ENCODE measurements around the gene CRY2. TPM values are rescaled to one million over a fixed set of nuclear protein-coding genes. Genes with fewer than 3 reads are reported as not detected.
"Not testable (repeated sequence)": the region's sequence is repeated elsewhere in the genome, so short reads cannot be mapped to it uniquely, and the experiment has no call there.

Gene CRY2
- total and polyA plus RNA-seq, 2 experiments from 2014 or later: 9.5 to 15.4 TPM

DNA sequence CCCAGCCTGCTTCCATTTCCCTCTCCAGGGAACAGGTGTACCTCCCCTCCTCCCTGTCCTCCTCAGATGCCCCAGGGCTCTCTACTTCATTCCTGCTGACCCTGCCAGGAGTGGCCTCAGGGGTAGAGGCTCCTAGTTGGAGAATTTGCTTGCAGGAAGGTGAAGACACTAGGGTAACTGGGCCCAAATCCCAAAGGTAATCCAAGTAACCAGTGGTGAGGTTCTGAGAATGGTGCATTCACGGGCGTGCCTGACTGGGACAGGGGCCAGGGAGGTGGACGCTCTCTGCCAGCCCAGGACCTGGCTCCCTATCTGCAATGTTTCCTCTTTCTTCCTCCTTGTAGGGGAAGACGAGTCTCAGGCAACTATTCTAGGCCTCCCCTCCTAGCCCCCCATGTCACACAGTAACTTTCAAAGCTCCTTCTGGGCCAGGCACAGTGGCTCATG lies 39.5 kb upstream of the CRY2 start (continued):
- TF ChIP-seq CTCF (conservative IDR thresholded peaks at IDR 0.05; ENCODE audit: low read depth in 2 of 2) (no peak), ZNF114 (CRISPR knock-in tag; IDR thresholded peaks at IDR 0.05) (no peak), POLR2AphosphoS5 (IDR thresholded peaks at IDR 0.05; ENCODE audit: low read depth) (no peak), CREB1 (CRISPR knock-in tag; IDR thresholded peaks at IDR 0.05; ENCODE audit: low read depth) (no peak), EZH2phosphoT487 (IDR thresholded peaks at IDR 0.05; ENCODE audit: unreplicated experiment) (no peak), NANOG (IDR thresholded peaks at IDR 0.05; ENCODE audit: borderline replicate concordance) (no peak), STAT1 (IDR thresholded peaks at IDR 0.05; ENCODE audit: unreplicated experiment) (no peak)
- TF ChIP-seq, protein P1, sequence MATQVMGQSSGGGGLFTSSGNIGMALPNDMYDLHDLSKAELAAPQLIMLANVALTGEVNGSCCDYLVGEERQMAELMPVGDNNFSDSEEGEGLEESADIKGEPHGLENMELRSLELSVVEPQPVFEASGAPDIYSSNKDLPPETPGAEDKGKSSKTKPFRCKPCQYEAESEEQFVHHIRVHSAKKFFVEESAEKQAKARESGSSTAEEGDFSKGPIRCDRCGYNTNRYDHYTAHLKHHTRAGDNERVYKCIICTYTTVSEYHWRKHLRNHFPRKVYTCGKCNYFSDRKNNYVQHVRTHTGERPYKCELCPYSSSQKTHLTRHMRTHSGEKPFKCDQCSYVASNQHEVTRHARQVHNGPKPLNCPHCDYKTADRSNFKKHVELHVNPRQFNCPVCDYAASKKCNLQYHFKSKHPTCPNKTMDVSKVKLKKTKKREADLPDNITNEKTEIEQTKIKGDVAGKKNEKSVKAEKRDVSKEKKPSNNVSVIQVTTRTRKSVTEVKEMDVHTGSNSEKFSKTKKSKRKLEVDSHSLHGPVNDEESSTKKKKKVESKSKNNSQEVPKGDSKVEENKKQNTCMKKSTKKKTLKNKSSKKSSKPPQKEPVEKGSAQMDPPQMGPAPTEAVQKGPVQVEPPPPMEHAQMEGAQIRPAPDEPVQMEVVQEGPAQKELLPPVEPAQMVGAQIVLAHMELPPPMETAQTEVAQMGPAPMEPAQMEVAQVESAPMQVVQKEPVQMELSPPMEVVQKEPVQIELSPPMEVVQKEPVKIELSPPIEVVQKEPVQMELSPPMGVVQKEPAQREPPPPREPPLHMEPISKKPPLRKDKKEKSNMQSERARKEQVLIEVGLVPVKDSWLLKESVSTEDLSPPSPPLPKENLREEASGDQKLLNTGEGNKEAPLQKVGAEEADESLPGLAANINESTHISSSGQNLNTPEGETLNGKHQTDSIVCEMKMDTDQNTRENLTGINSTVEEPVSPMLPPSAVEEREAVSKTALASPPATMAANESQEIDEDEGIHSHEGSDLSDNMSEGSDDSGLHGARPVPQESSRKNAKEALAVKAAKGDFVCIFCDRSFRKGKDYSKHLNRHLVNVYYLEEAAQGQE (IDR thresholded peaks at IDR 0.05; ENCODE audit: unreplicated experiment): no peak

DNA sequence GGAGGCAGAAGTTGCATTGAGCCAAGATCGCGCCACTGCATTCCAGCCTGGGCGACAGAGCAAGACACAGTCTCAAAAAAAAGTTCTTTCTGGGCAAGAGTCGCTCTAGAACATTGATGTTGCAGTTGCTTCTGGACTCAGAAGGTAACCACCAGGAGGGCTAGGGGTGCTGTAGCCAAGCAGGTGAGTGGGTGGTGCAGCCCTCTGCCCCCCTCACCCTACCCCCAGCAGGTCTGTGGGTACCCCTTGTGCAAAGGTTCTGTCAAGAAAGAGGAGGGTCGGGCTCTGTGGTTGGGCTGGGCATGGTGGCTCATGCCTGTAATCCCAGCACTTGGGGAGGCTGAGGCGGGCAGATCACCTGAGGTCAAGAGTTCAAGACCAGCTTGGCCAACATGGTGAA lies 38.8 kb upstream of the CRY2 start:
- not testable (repeated sequence) for H3K27ac Mint-ChIP-seq; H3K4me2 ChIP-seq; H3K27ac ChIP-seq (ENCODE audit: low read depth); H3K9me3 Mint-ChIP-seq; H3F3A ChIP-seq (replicated peaks; ENCODE audit: low read depth); DNase-seq (ENCODE audit: low spot score); H3K4me1 ChIP-seq (ENCODE audit: insufficient read depth); H3K36me3 ChIP-seq (ENCODE audit: insufficient read depth); H4K20me1 ChIP-seq (replicated peaks; ENCODE audit: insufficient read depth); H3K4me3 ChIP-seq; H3K27me3 ChIP-seq (ENCODE audit: insufficient read depth); H2AFZ ChIP-seq; ATAC-seq; H3K4me3 Mint-ChIP-seq; H3K9me2 ChIP-seq (ENCODE audit: insufficient read depth)
- Mint-ChIP-seq H3K27me3 (ENCODE audit: insufficient read depth, low read depth, poor library complexity) (peaks cover 23% of the 10 kb centered on the region), H3K36me3 (ENCODE audit: low read depth) (peaks cover 15% of the 10 kb centered on the region; the same call in 2 of the 3 replicates), H3K4me1 (peaks cover 27% of the 10 kb centered on the region)
- peaks cover 11% of the 10 kb centered on the region for H3K79me2 ChIP-seq (replicated peaks; ENCODE audit: insufficient read depth)

Data from GM23338 (cell line).